ENCODE data around the gene POF1B.
"Not testable (repeated sequence)": the region's sequence is repeated elsewhere in the genome, so short reads cannot be mapped to it uniquely, and the experiment has no call there.

The POF1B gene

DNA sequence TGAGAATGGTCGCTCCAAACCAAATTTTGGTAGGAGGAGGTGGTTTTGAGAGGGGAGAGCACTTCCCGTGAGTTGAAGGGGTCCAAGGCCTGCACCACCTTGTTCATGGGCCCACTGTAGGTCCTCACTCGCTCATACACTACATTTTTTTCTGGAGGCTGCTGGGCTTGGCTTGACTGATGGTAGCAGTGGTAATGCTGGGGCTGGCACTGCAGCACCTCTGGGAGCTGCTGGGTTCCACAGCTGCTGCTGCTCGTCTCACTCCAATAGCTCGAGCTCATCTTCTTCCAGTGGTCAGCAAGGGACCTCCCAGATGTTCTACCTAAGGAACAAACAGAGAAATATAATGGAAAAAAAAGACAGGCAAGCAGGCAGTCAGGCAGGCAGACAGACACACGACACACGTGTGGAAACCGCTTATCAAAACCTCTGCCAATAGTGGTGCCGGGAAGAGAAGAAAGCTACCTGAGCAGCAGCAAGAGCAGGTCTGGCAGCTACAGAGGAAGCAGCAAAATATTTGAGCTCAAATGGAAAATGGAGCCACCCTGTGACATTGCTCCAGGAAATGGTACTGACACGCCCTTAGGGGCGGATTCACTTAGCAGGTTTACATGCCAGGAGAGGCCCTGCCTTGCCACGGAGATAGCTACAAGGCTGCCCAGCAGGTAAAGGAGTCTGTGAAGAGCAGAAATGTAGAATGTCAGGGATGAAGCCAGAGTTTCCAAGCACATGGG is at the start of gene POF1B:
Gene POF1B (minus strand): TSS at position 492 of the 734 bp plus-strand sequence. CDS start 211 bp downstream, at position 281.
- no peak for DNase-seq

- DNase-seq = no peak
Measured at GRCh38 chrX:85429066-85429465, 49.6 kb upstream of the POF1B start.

- no peak for DNase-seq
Measured at GRCh38 chrX:85419293-85419692, 39.8 kb upstream of the POF1B start.

- no peak for DNase-seq
Measured at GRCh38 chrX:85391878-85392238, 12.4 kb upstream of the POF1B start.

GRCh38 chrX:85391185-85391877 is 11.9 kb upstream of the POF1B start:
- DNase-seq = no peak

GRCh38 chrX:85381602-85382001 is 2.1 kb upstream of the POF1B start:
- no peak for DNase-seq

- DNase-seq = no peak
Measured at GRCh38 chrX:85378461-85378860, 1.0 kb downstream of the POF1B start.

GRCh38 chrX:85375333-85375738 is 4.1 kb downstream of the POF1B start:
- DNase-seq = no peak

- no peak for DNase-seq
Measured at GRCh38 chrX:85365370-85365995, 14.0 kb downstream of the POF1B start.

- no peak for DNase-seq
Measured at GRCh38 chrX:85359051-85359450, 20.4 kb downstream of the POF1B start.

DNA sequence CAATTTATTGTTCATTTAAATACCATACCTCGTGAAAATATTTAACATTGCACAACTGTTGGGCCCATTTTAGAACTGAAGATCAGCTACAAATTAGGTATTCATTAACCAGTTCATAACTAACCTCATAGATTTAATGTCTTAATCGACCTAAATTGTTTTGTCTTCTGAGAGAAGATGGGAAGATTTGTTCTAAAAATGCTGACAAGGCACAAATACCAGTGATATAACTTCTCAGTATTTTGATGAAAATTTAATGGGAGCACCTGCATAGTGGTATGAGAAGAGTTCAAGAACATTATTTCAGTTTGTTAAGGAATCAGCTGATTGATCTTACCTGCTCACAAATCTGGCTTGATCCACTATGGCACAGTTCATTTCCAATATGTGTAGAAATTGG is 33.9 kb downstream of the POF1B start:
- no peak for DNase-seq

DNA sequence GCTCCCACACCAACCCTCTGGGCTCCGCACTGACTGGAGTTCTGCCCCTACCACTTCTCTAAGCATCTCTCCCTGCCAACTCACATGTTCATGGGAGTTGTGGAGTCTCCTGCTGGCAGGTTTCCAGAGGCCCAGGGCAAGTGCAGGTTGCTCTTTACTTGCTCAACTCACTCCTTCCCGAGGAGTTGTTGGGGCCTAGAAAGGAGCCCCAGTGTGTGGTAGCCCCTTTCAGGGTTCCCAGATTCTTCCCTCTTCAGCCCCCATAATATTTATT is 52.5 kb downstream of the POF1B start:
- no peak for DNase-seq

- DNase-seq = no peak
Measured at GRCh38 chrX:85326234-85327059, 53.0 kb downstream of the POF1B start.

- not testable (repeated sequence) for DNase-seq
Measured at GRCh38 chrX:85311348-85311747, 68.1 kb downstream of the POF1B start.

GRCh38 chrX:85309717-85310116 is 69.7 kb downstream of the POF1B start:
- DNase-seq = no peak

- DNase-seq = no peak
Measured at GRCh38 chrX:85303544-85303943, 75.9 kb downstream of the POF1B start.

DNA sequence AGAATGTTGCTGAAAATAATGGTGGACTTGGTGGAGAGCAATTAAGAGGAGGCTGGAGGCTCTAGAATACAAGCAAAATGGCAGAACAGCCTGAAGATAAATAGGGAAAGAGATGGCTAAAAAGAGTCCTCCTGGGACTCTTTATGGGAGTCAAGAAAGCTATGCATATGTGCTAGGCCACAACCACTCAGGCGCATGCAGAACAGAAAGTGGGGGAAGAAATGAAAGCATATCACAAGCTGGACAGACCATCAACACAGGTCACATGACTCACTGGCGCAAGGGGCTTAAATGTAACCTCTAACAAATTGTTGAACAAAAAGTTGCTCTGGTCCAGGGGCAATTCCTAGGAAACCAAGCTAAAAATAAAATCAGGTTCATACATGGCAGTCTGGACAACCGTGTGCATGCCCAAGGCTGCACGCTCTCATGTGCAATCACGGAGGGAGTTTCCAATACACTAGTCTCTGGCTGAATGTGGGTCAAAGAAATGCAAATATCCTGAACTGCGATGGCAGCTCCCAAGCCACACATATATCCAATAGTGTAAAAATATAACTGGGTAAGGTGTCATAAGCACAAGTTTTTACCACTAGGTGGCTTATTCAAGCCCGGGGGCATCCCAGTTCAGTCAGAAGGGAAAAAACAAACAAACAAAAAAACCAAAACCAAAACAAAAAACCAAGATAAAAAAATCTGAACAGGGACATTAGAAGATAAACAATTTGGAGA is 90.3 kb downstream of the POF1B start:
- DNase-seq = no peak

DNA sequence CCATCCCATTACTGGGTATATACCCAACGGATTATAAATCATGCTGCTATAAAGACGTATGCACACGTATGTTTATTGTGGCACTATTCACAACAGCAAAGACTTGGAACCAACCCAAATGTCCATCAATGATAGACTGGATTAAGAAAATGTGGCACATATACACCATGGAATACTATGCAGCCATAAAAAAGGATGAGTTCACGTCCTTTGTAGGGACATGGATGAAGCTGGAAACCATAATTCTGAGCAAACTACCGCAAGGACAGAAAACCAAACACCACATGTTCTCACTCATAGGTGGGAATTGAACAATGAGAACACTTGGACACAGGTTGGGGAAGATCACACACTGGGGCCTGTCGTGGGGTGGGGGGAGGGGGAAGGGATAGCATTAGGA is 94.2 kb downstream of the POF1B start:
- DNase-seq = not testable (repeated sequence)

DNA sequence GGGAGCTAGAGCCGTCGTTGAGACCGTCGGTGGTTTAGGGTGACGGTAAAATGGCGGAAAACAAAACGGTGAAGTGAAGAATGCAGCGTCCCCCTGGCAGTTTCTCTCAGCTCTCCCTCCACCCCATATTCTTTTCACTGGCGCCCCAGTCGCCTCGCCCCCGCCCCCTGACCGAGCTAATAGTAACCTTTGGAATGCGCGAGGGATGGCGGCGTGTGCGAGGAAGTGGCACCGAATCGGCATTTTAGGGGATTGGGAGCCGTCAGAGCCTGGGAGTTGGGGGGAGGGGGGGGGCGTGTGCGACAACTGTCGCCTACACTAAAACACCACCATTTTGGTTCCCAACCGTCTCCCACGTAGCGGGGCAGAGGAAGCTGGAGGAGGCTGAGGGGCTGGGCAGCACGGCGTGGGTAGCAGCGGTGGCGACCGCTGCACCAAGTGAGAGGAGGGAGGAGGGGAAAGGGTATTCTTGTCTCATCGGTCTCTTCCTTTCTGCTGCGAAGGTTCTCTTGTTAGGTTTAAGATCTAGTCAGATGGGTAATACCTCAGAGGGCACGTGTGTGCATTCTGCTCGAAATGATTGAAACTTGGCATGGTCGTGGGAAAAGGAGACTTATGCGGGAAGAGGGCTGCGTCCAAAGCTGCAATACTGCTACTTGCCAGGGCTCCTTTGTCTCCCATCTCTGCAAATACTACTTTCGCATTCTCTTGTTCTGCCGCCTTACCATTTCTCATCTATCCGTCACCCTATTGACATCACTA is 134.8 kb downstream of the POF1B start:
- peak; percentile 16 for DNase-seq

DNA sequence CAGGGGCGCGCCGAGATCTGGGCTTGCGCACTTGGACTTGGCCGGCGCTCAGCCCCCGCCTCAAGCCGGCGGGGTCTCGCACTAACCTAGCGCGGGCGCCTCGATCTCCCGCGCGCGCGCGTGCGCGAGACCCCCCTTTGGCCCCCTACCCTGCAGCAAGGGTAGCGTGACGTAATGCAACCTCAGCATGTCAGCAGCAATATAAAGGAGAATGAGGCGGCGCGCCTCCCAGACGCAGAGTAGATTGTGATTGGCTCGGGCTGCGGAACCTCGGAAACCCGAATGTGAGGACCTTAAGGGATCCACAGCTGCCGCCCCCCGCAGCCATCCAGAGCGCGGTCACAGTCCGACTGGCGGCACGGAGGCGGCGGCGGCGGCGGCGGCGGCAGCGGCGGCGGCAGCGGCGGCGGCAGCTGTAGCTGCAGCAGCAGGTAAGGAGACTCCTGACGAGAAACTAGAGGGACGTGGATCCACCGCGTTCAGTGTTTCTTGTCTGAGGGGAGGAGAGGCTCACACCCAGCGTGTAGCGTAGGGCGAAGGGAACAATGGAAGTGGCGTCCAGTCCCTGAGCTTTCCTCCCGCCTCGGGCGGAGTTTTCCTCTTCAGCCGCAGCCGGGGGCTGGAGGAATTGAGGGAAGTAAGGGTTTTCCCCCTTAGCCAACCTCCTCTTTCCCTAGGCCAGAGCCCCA is 135.6 kb downstream of the POF1B start, which contains the start of the genes SATL1 and ZNF711:
Gene SATL1 (minus strand): TSS at position 19 of the 689 bp plus-strand sequence. CDS start 134,811 bp downstream, outside the sequence.
Gene ZNF711 (plus strand): TSS at position 231 of the 689 bp plus-strand sequence. CDS start 3,582 bp downstream, outside the sequence.
- peak; percentile 75 for DNase-seq

- DNase-seq = peak; percentile 11
Measured at GRCh38 chrX:85243155-85243554, 136.3 kb downstream of the POF1B start.
